ENCODE data around the gene ADGRV1.
"Not testable (repeated sequence)": the region's sequence is repeated elsewhere in the genome, so short reads cannot be mapped to it uniquely, and the experiment has no call there.

ADGRV1 gene

GRCh38 chr5:91061946-91062562 is 503.5 kb downstream of the ADGRV1 start:
- TF ChIP-seq, protein P1, sequence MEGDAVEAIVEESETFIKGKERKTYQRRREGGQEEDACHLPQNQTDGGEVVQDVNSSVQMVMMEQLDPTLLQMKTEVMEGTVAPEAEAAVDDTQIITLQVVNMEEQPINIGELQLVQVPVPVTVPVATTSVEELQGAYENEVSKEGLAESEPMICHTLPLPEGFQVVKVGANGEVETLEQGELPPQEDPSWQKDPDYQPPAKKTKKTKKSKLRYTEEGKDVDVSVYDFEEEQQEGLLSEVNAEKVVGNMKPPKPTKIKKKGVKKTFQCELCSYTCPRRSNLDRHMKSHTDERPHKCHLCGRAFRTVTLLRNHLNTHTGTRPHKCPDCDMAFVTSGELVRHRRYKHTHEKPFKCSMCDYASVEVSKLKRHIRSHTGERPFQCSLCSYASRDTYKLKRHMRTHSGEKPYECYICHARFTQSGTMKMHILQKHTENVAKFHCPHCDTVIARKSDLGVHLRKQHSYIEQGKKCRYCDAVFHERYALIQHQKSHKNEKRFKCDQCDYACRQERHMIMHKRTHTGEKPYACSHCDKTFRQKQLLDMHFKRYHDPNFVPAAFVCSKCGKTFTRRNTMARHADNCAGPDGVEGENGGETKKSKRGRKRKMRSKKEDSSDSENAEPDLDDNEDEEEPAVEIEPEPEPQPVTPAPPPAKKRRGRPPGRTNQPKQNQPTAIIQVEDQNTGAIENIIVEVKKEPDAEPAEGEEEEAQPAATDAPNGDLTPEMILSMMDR (IDR thresholded peaks at IDR 0.05; ENCODE audit: extremely low read depth, insufficient read depth, missing control alignments), result no peak
- in situ Hi-C loops (cut with MboI; ENCODE audit: low pct_unique_long_range_greater_than_20kb, low sequenced_read_pairs, unreplicated experiment), result no loop called here
- DNase-seq (ENCODE audit: low spot score), result no peak

GRCh38 chr5:91063098-91063690 is 504.6 kb downstream of the ADGRV1 start:
- DNase-seq (ENCODE audit: low spot score); in situ Hi-C loops (cut with MboI; ENCODE audit: low pct_unique_long_range_greater_than_20kb, low sequenced_read_pairs, unreplicated experiment): not testable (repeated sequence)

- no peak for DNase-seq (ENCODE audit: low spot score)
- TF ChIP-seq, protein P1 (IDR thresholded peaks at IDR 0.05; ENCODE audit: extremely low read depth, insufficient read depth, missing control alignments), result no peak
- in situ Hi-C loops (cut with MboI; ENCODE audit: low pct_unique_long_range_greater_than_20kb, low sequenced_read_pairs, unreplicated experiment), result no loop called here
Observed at GRCh38 chr5:91065496-91065895, 506.9 kb downstream of the ADGRV1 start.

- in situ Hi-C loops (cut with MboI; ENCODE audit: low pct_unique_long_range_greater_than_20kb, low sequenced_read_pairs, unreplicated experiment), result no loop called here
- TF ChIP-seq, protein P1 (IDR thresholded peaks at IDR 0.05; ENCODE audit: extremely low read depth, insufficient read depth, missing control alignments), result no peak
- DNase-seq (ENCODE audit: low spot score), result no peak
Observed at GRCh38 chr5:91069364-91069763, 510.8 kb downstream of the ADGRV1 start.

GRCh38 chr5:91070761-91071550 is 512.4 kb downstream of the ADGRV1 start:
- in situ Hi-C loops (cut with MboI; ENCODE audit: low pct_unique_long_range_greater_than_20kb, low sequenced_read_pairs, unreplicated experiment), result no loop called here
- DNase-seq (ENCODE audit: low spot score), result no peak

GRCh38 chr5:91072881-91073280 is 514.3 kb downstream of the ADGRV1 start:
- TF ChIP-seq, protein P1 (IDR thresholded peaks at IDR 0.05; ENCODE audit: extremely low read depth, insufficient read depth, missing control alignments), result no peak
- no peak for DNase-seq (ENCODE audit: low spot score)
- in situ Hi-C loops (cut with MboI; ENCODE audit: low pct_unique_long_range_greater_than_20kb, low sequenced_read_pairs, unreplicated experiment), result no loop called here

More at GRCh38 chr5:91070761-91071550, 512.4 kb downstream of the ADGRV1 start:
- TF ChIP-seq, protein P1 (IDR thresholded peaks at IDR 0.05; ENCODE audit: extremely low read depth, insufficient read depth, missing control alignments), result no peak

GRCh38 chr5:91074615-91075014 is 516.0 kb downstream of the ADGRV1 start:
- TF ChIP-seq, protein P1 (IDR thresholded peaks at IDR 0.05; ENCODE audit: extremely low read depth, insufficient read depth, missing control alignments), result no peak
- in situ Hi-C loops (cut with MboI; ENCODE audit: low pct_unique_long_range_greater_than_20kb, low sequenced_read_pairs, unreplicated experiment), result no loop called here
- no peak for DNase-seq (ENCODE audit: low spot score)
